ENCODE measurements around the gene UMAD1. TPM values are rescaled to one million over a fixed set of nuclear protein-coding genes. Genes with fewer than 3 reads are reported as not detected.

The UMAD1 gene
- total and polyA plus RNA-seq, 2 of the 4 experiments (the other 2 are of a cell fraction) = 5.2 to 8.4 TPM

DNA sequence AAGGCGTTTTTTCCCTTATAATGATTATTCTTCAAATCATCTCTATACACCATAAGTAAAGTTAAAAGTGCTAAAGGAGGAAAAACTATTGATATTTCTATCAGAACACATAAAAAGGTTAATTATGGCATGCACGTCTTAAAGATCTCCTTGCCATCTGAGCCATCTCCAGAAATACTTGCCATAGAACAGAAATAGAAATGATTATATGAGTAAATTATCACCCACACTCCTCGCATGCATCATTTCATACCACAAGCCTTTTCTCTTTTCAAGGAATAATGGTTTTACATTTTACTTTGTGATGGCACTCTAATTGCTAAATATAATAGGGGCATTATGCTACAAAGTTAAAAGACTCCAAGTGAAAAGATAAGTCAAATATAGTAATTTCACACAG, 272.4 kb downstream of the UMAD1 start:
- Histone ChIP-seq H3K27ac (ENCODE audit: insufficient read depth, low read length) (no peak overlapping the region), H3K14ac (replicated peaks; ENCODE audit: low read depth, low read length) (no peak overlapping the region), H2AK9ac (replicated peaks; ENCODE audit: low read depth, low read length, poor library complexity) (no peak overlapping the region), H2BK120ac (ENCODE audit: low read depth, low read length) (no peak overlapping the region), H4K20me1 (ENCODE audit: insufficient read depth, low read length) (no peaks in the 10 kb centered on the region), H3K9me1 (ENCODE audit: insufficient read depth, low read length) (no peaks in the 10 kb centered on the region), H2BK15ac (ENCODE audit: low read depth, low read length) (no peak overlapping the region), H3K9me3 (ENCODE audit: control insufficient read depth, insufficient read depth, low read length) (no peaks in the 10 kb centered on the region), H3K18ac (ENCODE audit: low read depth, low read length) (no peak overlapping the region), H2BK20ac (ENCODE audit: low read depth, low read length) (no peak overlapping the region), H3K56ac (ENCODE audit: extremely low read depth, insufficient read depth, low read length) (no peak overlapping the region), H4K5ac (ENCODE audit: low read depth, low read length) (no peak overlapping the region), H3K23ac (ENCODE audit: low read depth, low read length) (no peak overlapping the region), H3K36me3 (ENCODE audit: control insufficient read depth, insufficient read depth, low read length) (no peaks in the 10 kb centered on the region), H3K27me3 (ENCODE audit: control insufficient read depth, insufficient read depth, low read length) (no peaks in the 10 kb centered on the region), H4K8ac (ENCODE audit: low read depth in 2 of 2, low read length in 2 of 2) (no peak overlapping the region), H3K4me3 (ENCODE audit: insufficient read depth, low read depth, low read length) (no peak overlapping the region), H2AK5ac (ENCODE audit: low read depth, low read length) (no peak overlapping the region), H3K79me1 (ENCODE audit: low read depth in 1 of 2, low read length in 2 of 2) (no peaks in the 10 kb centered on the region), H4K91ac (ENCODE audit: insufficient read depth, low read depth, low read length) (no peak overlapping the region), H3K4me2 (ENCODE audit: low read depth, low read length) (no peak overlapping the region), H2AFZ (replicated peaks; ENCODE audit: low read length, poor library complexity) (no peak overlapping the region), H3K4ac (ENCODE audit: low read depth, low read length) (no peak overlapping the region), H2BK5ac (ENCODE audit: low read depth, low read length, poor library complexity, severe bottlenecking) (no peak overlapping the region), H3K4me1 (ENCODE audit: control insufficient read depth, insufficient read depth, low read length) (no peaks in the 10 kb centered on the region; the same call in 1 of the 2 replicates), H3K9ac (ENCODE audit: low read depth, low read length) (no peak overlapping the region)
- ChIA-PET CTCF (no interaction called here), POLR2A (ENCODE audit: unreplicated experiment) (no interaction called here)
- BruUV-seq (replicated peaks) = no TSS peak
- no peak for TF ChIP-seq CHD1 (IDR thresholded peaks at IDR 0.05; ENCODE audit: low read depth, low read length)
- TF ChIP-seq RAD21 (IDR thresholded peaks at IDR 0.05; ENCODE audit: low read length) = no peak
- TF ChIP-seq, protein P1, sequence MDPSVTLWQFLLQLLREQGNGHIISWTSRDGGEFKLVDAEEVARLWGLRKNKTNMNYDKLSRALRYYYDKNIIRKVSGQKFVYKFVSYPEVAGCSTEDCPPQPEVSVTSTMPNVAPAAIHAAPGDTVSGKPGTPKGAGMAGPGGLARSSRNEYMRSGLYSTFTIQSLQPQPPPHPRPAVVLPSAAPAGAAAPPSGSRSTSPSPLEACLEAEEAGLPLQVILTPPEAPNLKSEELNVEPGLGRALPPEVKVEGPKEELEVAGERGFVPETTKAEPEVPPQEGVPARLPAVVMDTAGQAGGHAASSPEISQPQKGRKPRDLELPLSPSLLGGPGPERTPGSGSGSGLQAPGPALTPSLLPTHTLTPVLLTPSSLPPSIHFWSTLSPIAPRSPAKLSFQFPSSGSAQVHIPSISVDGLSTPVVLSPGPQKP (IDR thresholded peaks at IDR 0.05; ENCODE audit: borderline replicate concordance, low read depth, low read length) = no peak
- no peak for TF ChIP-seq POLR2A (IDR thresholded peaks at IDR 0.05; ENCODE audit: low read depth, low read length)
- no peak for TF ChIP-seq RCOR1 (IDR thresholded peaks at IDR 0.05; ENCODE audit: insufficient replicate concordance, low read length)
- TF ChIP-seq USF2 (IDR thresholded peaks at IDR 0.05; ENCODE audit: low read depth, low read length) = no peak
- no peak for TF ChIP-seq CEBPB (IDR thresholded peaks at IDR 0.05; ENCODE audit: low read depth, low read length)
- no peak for TF ChIP-seq MXI1 (IDR thresholded peaks at IDR 0.05; ENCODE audit: borderline replicate concordance, low read depth, low read length)
- TF ChIP-seq RFX5 (IDR thresholded peaks at IDR 0.05; ENCODE audit: low read depth, low read length) = no peak
- no peak for TF ChIP-seq MAFK (IDR thresholded peaks at IDR 0.05; ENCODE audit: low read depth, low read length)
- no peak for TF ChIP-seq CTCF (conservative IDR thresholded peaks at IDR 0.05; ENCODE audit: low read depth, low read length)
- TF ChIP-seq NFE2L2 (IDR thresholded peaks at IDR 0.05; ENCODE audit: low read depth, low read length) = no peak
- TF ChIP-seq BHLHE40 (IDR thresholded peaks at IDR 0.05; ENCODE audit: low read depth, low read length) = no peak
- TF ChIP-seq FOS (IDR thresholded peaks at IDR 0.05; ENCODE audit: low read depth, low read length) = no peak
- no CpG with 5 or more reads among the region's 3 CpGs for WGBS, 2 experiments (ENCODE audit: extremely low coverage in 2 of 2, insufficient read length in 1 of 2)
- intact Hi-C loops (cut with micrococcal nuclease) = no loop called here
- ATAC-seq (ENCODE audit: low read depth) = no peak
- no peak for DNase-seq
- in situ Hi-C loops (cut with MboI; ENCODE audit: low sequenced_read_pairs) = no loop called here
- dilution Hi-C loops (cut with HindIII; ENCODE audit: low sequenced_read_pairs, unreplicated experiment) = no loop called here
